IMR-90 (cell line): Measurements from ENCODE around the gene GBF1. TPM values are rescaled to one million over a fixed set of nuclear protein-coding genes. Genes with fewer than 3 reads are reported as not detected.

ENCODE experiments used
- ATAC-seq: fragments of 200-7000 bp; cut with Tn5 transposase; 2 replicates; pipeline ENCODE4 v1.9.1; 2020; ENCODE audit warnings: low read depth, mild to moderate bottlenecking, moderate library complexity
- BruUV-seq: library from RNA; stranded (reverse); fragments of 400-500 nt; replicated peaks from 2 replicates; lab custom pipeline; 2021; lab: Mats Ljungman, UMichigan
- CTCF ChIA-PET: fragments of 300-600 bp; formaldehyde crosslinking; extraction: SDS; loops from one replicate; lab custom pipeline; 2021; ENCODE audit warnings: antibody characterized with exemption; lab: Yijun Ruan, JAX
- POLR2A ChIA-PET: fragments of 300-600 bp; sonication (Branson Sonifier 250); formaldehyde crosslinking; loops from one replicate; lab custom pipeline; 2022; ENCODE audit warnings: antibody characterized with exemption; ENCODE audit not compliant: unreplicated experiment; lab: Charles Lee
- DNase-seq: peaks from one replicate; pipeline ENCODE4 v3.0.0; 2013
- H2AFZ ChIP-seq: replicated peaks from 2 replicates; pipeline ENCODE3; 2013; ENCODE audit warnings: low read length, mild to moderate bottlenecking; ENCODE audit not compliant: poor library complexity
- H2AK5ac ChIP-seq: 2 replicates; pipeline ENCODE4 v1.6.1; 2013; ENCODE audit warnings: low read depth, low read length, inconsistent platforms
- H2AK9ac ChIP-seq: replicated peaks from 2 replicates; pipeline ENCODE3; 2013; ENCODE audit warnings: mild to moderate bottlenecking, low read depth, low read length, moderate library complexity; ENCODE audit not compliant: poor library complexity
- H2BK120ac ChIP-seq: 2 replicates; pipeline ENCODE4 v1.6.1; 2013; ENCODE audit warnings: low read depth, low read length, inconsistent platforms
- H2BK15ac ChIP-seq: 3 replicates; pipeline ENCODE4 v1.6.1; 2013; ENCODE audit warnings: low read depth, low read length, inconsistent platforms
- H2BK20ac ChIP-seq: 2 replicates; pipeline ENCODE4 v1.6.1; 2013; ENCODE audit warnings: low read depth, mild to moderate bottlenecking, inconsistent platforms, low read length, moderate library complexity
- H2BK5ac ChIP-seq: 2 replicates; pipeline ENCODE4 v1.6.1; 2013; ENCODE audit warnings: mild to moderate bottlenecking, low read depth, low read length, inconsistent platforms; ENCODE audit not compliant: poor library complexity, severe bottlenecking
- H3K14ac ChIP-seq: replicated peaks from 2 replicates; pipeline ENCODE4 v1.6.1; 2013; ENCODE audit warnings: low read depth, low read length, inconsistent platforms
- H3K18ac ChIP-seq: 2 replicates; pipeline ENCODE4 v1.6.1; 2013; ENCODE audit warnings: low read depth, low read length, control low read depth
- H3K23ac ChIP-seq: 2 replicates; pipeline ENCODE4 v1.6.1; 2013; ENCODE audit warnings: low read depth, low read length, inconsistent platforms
- H3K27ac ChIP-seq: 2 replicates; pipeline ENCODE4 v1.5.1; 2013; ENCODE audit warnings: mild to moderate bottlenecking, control low read depth, low read length; ENCODE audit not compliant: insufficient read depth
- H3K27me3 ChIP-seq: 2 replicates; pipeline ENCODE4 v1.6.1; 2013; ENCODE audit warnings: low read length; ENCODE audit not compliant: control insufficient read depth, insufficient read depth
- H3K36me3 ChIP-seq: 2 replicates; pipeline ENCODE4 v1.6.1; 2013; ENCODE audit warnings: low read length, mixed read lengths; ENCODE audit not compliant: control insufficient read depth, insufficient read depth
- H3K4ac ChIP-seq: 2 replicates; pipeline ENCODE4 v1.6.1; 2013; ENCODE audit warnings: low read depth, low read length, inconsistent platforms
- H3K4me1 ChIP-seq: 2 replicates; pipeline ENCODE4 v1.6.1; 2013; ENCODE audit warnings: low read length, mixed read lengths; ENCODE audit not compliant: control insufficient read depth, insufficient read depth
- H3K4me2 ChIP-seq: 2 replicates; pipeline ENCODE4 v1.6.1; 2013; ENCODE audit warnings: low read depth, mild to moderate bottlenecking, control low read depth, low read length, moderate library complexity
- H3K4me3 ChIP-seq: 2 replicates; pipeline ENCODE4 v1.5.1; 2013; ENCODE audit warnings: low read depth, mild to moderate bottlenecking, control low read depth, low read length, moderate library complexity; ENCODE audit not compliant: insufficient read depth
- H3K56ac ChIP-seq: 2 replicates; pipeline ENCODE4 v1.6.1; 2013; ENCODE audit warnings: low read length, inconsistent platforms; ENCODE audit not compliant: insufficient read depth; ENCODE audit errors: extremely low read depth
- H3K79me1 ChIP-seq, 2 experiments: 2 replicates each; pipeline ENCODE4 v1.6.1; 2013; ENCODE audit warnings: low read length in 2 of 2, inconsistent platforms in 1 of 2, low read depth in 1 of 2
- H3K9ac ChIP-seq: 2 replicates; pipeline ENCODE4 v1.6.1; 2013; ENCODE audit warnings: low read depth, low read length, control low read depth
- H3K9me1 ChIP-seq: 2 replicates; pipeline ENCODE4 v1.6.1; 2013; ENCODE audit warnings: low read length, inconsistent platforms; ENCODE audit not compliant: insufficient read depth
- H3K9me3 ChIP-seq: 2 replicates; pipeline ENCODE4 v1.6.1; 2013; ENCODE audit warnings: low read length; ENCODE audit not compliant: control insufficient read depth, insufficient read depth
- H4K20me1 ChIP-seq: 2 replicates; pipeline ENCODE4 v1.6.1; 2013; ENCODE audit warnings: low read length, inconsistent platforms; ENCODE audit not compliant: insufficient read depth
- H4K5ac ChIP-seq: 2 replicates; pipeline ENCODE4 v1.6.1; 2013; ENCODE audit warnings: mild to moderate bottlenecking, low read depth, low read length, control low read depth
- H4K8ac ChIP-seq, 2 experiments: 2 replicates each; pipeline ENCODE4 v1.6.1; 2013; ENCODE audit warnings: low read depth in 2 of 2, low read length in 2 of 2, control low read depth in 1 of 2, inconsistent platforms in 1 of 2
- H4K91ac ChIP-seq: 2 replicates; pipeline ENCODE4 v1.6.1; 2013; ENCODE audit warnings: low read depth, low read length, inconsistent platforms; ENCODE audit not compliant: insufficient read depth
- BHLHE40 ChIP-seq: fragments of 150-350 bp; IDR thresholded peaks from 2 replicates; pipeline ENCODE4 v1.6.1; 2016; ENCODE audit warnings: mild to moderate bottlenecking, low read depth, low read length
- CEBPB ChIP-seq: IDR thresholded peaks from 2 replicates; pipeline ENCODE4 v1.6.1; 2012; ENCODE audit warnings: low read depth, low read length, improper control_type of control experiment
- CHD1 ChIP-seq: IDR thresholded peaks from 2 replicates; pipeline ENCODE4 v1.6.1; 2012; ENCODE audit warnings: low read depth, low read length, improper control_type of control experiment
- CTCF ChIP-seq: conservative IDR thresholded peaks from 2 replicates; pipeline ENCODE4 v1.5.1; 2012; ENCODE audit warnings: mild to moderate bottlenecking, low read depth, low read length, improper control_type of control experiment
- ELK1 ChIP-seq: fragments of 150-350 bp; IDR thresholded peaks from 2 replicates; pipeline ENCODE4 v1.6.1; 2016; ENCODE audit warnings: low read depth, mild to moderate bottlenecking, low read length, moderate library complexity, borderline replicate concordance
- FOS ChIP-seq: fragments of 150-350 bp; IDR thresholded peaks from 2 replicates; pipeline ENCODE4 v1.6.1; 2016; ENCODE audit warnings: low read depth, low read length
- MAFK ChIP-seq: IDR thresholded peaks from 2 replicates; pipeline ENCODE4 v1.6.1; 2012; ENCODE audit warnings: low read depth, low read length, improper control_type of control experiment
- MAZ ChIP-seq: IDR thresholded peaks from 2 replicates; pipeline ENCODE4 v1.6.1; 2012; ENCODE audit warnings: low read depth, mild to moderate bottlenecking, low read length, improper control_type of control experiment, moderate library complexity, borderline replicate concordance
- MXI1 ChIP-seq: IDR thresholded peaks from 2 replicates; pipeline ENCODE4 v1.6.1; 2012; ENCODE audit warnings: low read depth, mild to moderate bottlenecking, low read length, moderate library complexity, borderline replicate concordance
- NFE2L2 ChIP-seq: fragments of 150-350 bp; IDR thresholded peaks from 2 replicates; pipeline ENCODE4 v1.6.1; 2016; ENCODE audit warnings: low read depth, mild to moderate bottlenecking, low read length
- POLR2A ChIP-seq: IDR thresholded peaks from 2 replicates; pipeline ENCODE4 v1.6.1; 2012; ENCODE audit warnings: mild to moderate bottlenecking, low read depth, low read length
- RAD21 ChIP-seq: IDR thresholded peaks from 2 replicates; pipeline ENCODE4 v1.6.1; 2012; ENCODE audit warnings: low read length, improper control_type of control experiment
- RCOR1 ChIP-seq: IDR thresholded peaks from 2 replicates; pipeline ENCODE4 v1.6.1; 2012; ENCODE audit warnings: mild to moderate bottlenecking, low read length, improper control_type of control experiment; ENCODE audit not compliant: insufficient replicate concordance
- RFX5 ChIP-seq: IDR thresholded peaks from 2 replicates; pipeline ENCODE4 v1.8.0; 2012; ENCODE audit warnings: low read depth, mild to moderate bottlenecking, low read length, moderate library complexity
- SMC3 ChIP-seq: fragments of 150-350 bp; IDR thresholded peaks from 2 replicates; pipeline ENCODE4 v1.6.1; 2016; ENCODE audit warnings: low read depth, mild to moderate bottlenecking, antibody characterized with exemption, low read length, moderate library complexity
- WGBS, 2 experiments: methylation state at CpG; one replicate each; pipeline versions ENCODE4 v1.1.5 to v1.1.7; 2013; ENCODE audit warnings: missing lambda C conversion rate in 2 of 2; ENCODE audit not compliant: insufficient read length in 1 of 2; ENCODE audit errors: extremely low coverage in 2 of 2; 5-methylcytosine and 5-hydroxymethylcytosine counted together
- dilution Hi-C: fragments of 300-500 bp; cut with HindIII; formaldehyde crosslinking; loops from one replicate; pipeline ENCODE4 v1.14.3; 2018; ENCODE audit warnings: low sequenced_read_pairs; ENCODE audit not compliant: unreplicated experiment
- in situ Hi-C: fragments of 300-500 bp; cut with MboI; formaldehyde crosslinking; loops from 3 replicates; pipeline ENCODE4 v1.14.3; 2019; ENCODE audit warnings: low sequenced_read_pairs, inconsistent platforms, mixed read lengths
- intact Hi-C: fragments of 100-400 bp; cut with micrococcal nuclease; formaldehyde crosslinking; loops from 2 replicates; pipeline ENCODE4 v1.10.0; 2022
- polyA plus RNA-seq, 3 experiments: library from polyadenylated mRNA; depleted of rRNA; stranded (reverse); fragments of >200 nt; gene quantifications; 2 replicates each; pipeline ENCODE4 v1.2.3, GENCODE V29; 2012; ENCODE audit warnings: low replicate concordance in 1 of 3
- total RNA-seq: library from RNA; depleted of rRNA; stranded (reverse); fragments of >200 nt; gene quantifications from 2 replicates; pipeline ENCODE4 v1.2.3, GENCODE V29; 2012
- TF ChIP-seq, protein P1 (sequence below): fragments of 150-350 bp; IDR thresholded peaks from 2 replicates; pipeline ENCODE4 v1.6.1; 2017; ENCODE audit warnings: mild to moderate bottlenecking, antibody characterized with exemption, low read length, low read depth

The GBF1 gene
- total and polyA plus RNA-seq, 2 of the 4 experiments (the other 2 are of a cell fraction), result 38.7 to 40.1 TPM

GRCh38 chr10:102219370-102219769, 26.0 kb upstream of the GBF1 start:
- peaks cover 7% of the 10 kb centered on the region; the same call in 1 of the 2 replicates for H3K27me3 ChIP-seq
- H3K4me3 ChIP-seq, result no peak overlapping the region
- no peak overlapping the region for H3K18ac ChIP-seq
- H4K91ac ChIP-seq, result no peak overlapping the region
- H3K4me2 ChIP-seq, result no peak overlapping the region
- no peak overlapping the region for H2BK15ac ChIP-seq
- no peak overlapping the region for H2BK5ac ChIP-seq
- H3K56ac ChIP-seq, result no peak overlapping the region
- BruUV-seq, result no TSS peak
- H4K8ac ChIP-seq, result no peak overlapping the region
- no peaks in the 10 kb centered on the region for H3K9me3 ChIP-seq
- in situ Hi-C loops, result no loop called here
- no peaks in the 10 kb centered on the region for H3K36me3 ChIP-seq
- no peaks in the 10 kb centered on the region for H3K4me1 ChIP-seq
- H2AK5ac ChIP-seq, result no peak overlapping the region
- no peak for DNase-seq
- no peak overlapping the region for H2BK20ac ChIP-seq
- H4K5ac ChIP-seq, result no peak overlapping the region
- TF ChIP-seq RCOR1, result no peak
- no peak for TF ChIP-seq RAD21
- no peak for TF ChIP-seq SMC3
- TF ChIP-seq MXI1, result no peak
- TF ChIP-seq CHD1, result no peak
- TF ChIP-seq, protein P1, sequence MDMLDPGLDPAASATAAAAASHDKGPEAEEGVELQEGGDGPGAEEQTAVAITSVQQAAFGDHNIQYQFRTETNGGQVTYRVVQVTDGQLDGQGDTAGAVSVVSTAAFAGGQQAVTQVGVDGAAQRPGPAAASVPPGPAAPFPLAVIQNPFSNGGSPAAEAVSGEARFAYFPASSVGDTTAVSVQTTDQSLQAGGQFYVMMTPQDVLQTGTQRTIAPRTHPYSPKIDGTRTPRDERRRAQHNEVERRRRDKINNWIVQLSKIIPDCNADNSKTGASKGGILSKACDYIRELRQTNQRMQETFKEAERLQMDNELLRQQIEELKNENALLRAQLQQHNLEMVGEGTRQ, result no peak
- TF ChIP-seq FOS, result no peak
- no peak for TF ChIP-seq CTCF
- TF ChIP-seq POLR2A, result no peak
- no peak for TF ChIP-seq BHLHE40
- TF ChIP-seq NFE2L2, result no peak
- no peak for TF ChIP-seq MAZ
- no peak for TF ChIP-seq ELK1
- no peak for TF ChIP-seq RFX5
- TF ChIP-seq MAFK, result no peak
- no peak for TF ChIP-seq CEBPB
- dilution Hi-C loops, result no loop called here
- H3K14ac ChIP-seq, result no peak overlapping the region
- H3K9me1 ChIP-seq, result no peaks in the 10 kb centered on the region
- no peak overlapping the region for H2BK120ac ChIP-seq
- no peaks in the 10 kb centered on the region for H3K79me1 ChIP-seq
- no peak overlapping the region for H2AK9ac ChIP-seq
- WGBS, 2 experiments, result 62% methylated on average over 2 of the region's 5 CpGs; no CpG with 5 or more reads in 1 of the 2 experiments
- H4K20me1 ChIP-seq, result no peaks in the 10 kb centered on the region
- H2AFZ ChIP-seq, result no peak overlapping the region
- H3K4ac ChIP-seq, result no peak overlapping the region
- no peak for ATAC-seq
- H3K27ac ChIP-seq, result no peak overlapping the region
- CTCF ChIA-PET, result interaction anchor here (0.6 to 1.0 kb wide), 2 partner anchors 11 to 14 kb away, joined by 3 to 5 read pairs; no protein-coding TSS in a partner anchor
- no peak overlapping the region for H3K23ac ChIP-seq
- POLR2A ChIA-PET, result interaction anchor here (0.6 kb wide), 1 partner anchor 93 kb away, joined by 3 read pairs; no protein-coding TSS in a partner anchor
- H3K9ac ChIP-seq, result no peak overlapping the region
- intact Hi-C loops, result no loop called here
